ENCODE results near the gene TIMMDC1. TPM values are rescaled to one million over a fixed set of nuclear protein-coding genes. Genes with fewer than 3 reads are reported as not detected.
A peak's percentile ranks its signal among the peaks of the same experiment; 100 is the strongest.

TIMMDC1 gene
- total and polyA plus RNA-seq, 10 of the 15 experiments (the other 5 are each of a cell fraction or from before 2014, with no cell fraction given) = 55.9 to 146 (median 72.1) TPM

DNA sequence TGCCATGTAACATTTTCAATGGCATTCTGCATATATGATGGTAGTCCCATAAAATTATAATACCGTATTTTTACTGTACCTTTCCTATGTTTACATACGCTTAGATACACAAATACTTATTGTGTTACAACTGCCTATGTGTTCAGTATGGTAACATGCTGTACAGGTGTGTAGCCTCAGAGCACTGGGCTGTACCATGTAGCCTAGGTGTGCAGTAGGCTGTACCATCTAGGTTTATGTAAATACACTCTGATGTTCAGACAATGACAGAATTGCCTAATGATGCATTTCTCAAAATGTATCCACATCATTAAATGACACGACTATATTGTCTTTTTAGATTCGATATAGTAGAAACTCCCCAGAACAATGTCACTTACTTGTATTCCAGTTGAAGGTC is 38.4 kb downstream of the TIMMDC1 start (continued):
- TF ChIP-seq CREM (IDR thresholded peaks at IDR 0.05; ENCODE audit: low read depth) = no peak
- TF ChIP-seq, protein P1, sequence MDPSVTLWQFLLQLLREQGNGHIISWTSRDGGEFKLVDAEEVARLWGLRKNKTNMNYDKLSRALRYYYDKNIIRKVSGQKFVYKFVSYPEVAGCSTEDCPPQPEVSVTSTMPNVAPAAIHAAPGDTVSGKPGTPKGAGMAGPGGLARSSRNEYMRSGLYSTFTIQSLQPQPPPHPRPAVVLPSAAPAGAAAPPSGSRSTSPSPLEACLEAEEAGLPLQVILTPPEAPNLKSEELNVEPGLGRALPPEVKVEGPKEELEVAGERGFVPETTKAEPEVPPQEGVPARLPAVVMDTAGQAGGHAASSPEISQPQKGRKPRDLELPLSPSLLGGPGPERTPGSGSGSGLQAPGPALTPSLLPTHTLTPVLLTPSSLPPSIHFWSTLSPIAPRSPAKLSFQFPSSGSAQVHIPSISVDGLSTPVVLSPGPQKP (IDR thresholded peaks at IDR 0.05; ENCODE audit: low read depth, low read length) = no peak

DNA sequence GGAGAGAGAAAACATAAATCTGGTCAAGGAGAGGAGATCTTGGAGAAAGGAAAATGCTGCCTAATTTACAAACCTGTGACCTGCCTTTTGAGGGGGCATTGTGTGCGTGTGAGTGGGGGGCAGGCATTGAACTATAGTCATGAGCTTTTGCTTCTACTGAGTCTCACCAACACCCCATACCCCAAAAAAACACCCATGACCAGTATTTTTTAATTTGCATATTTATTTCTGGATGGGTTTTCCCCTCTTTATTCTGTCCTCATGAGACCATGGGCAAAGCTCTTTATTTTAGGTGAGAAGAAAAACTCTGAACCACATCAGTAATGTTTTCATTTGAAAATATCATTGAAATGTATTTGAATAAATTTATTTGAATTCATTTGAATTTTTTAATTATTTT is 40.4 kb downstream of the TIMMDC1 start:
- H3K4me3 ChIP-seq = no peak overlapping the region
- H2AFZ ChIP-seq (ENCODE audit: control insufficient read depth, low read depth, low read length) = no peak overlapping the region
- H3K4me2 ChIP-seq (ENCODE audit: control insufficient read depth, insufficient read depth) = peak overlapping the region; percentile 31
- 53% methylated on average over 1 of the region's 1 CpG for WGBS (ENCODE audit: insufficient coverage, insufficient replicate concordance, low lambda C conversion rate, missing lambda C conversion rate)
- no peak overlapping the region for H3K9ac ChIP-seq (ENCODE audit: control insufficient read depth, insufficient read depth, low read length)
- H3K27me3 ChIP-seq (replicated peaks in 1 of 2; ENCODE audit: control insufficient read depth in 2 of 2, insufficient read depth in 2 of 2, low read length in 1 of 2) = no peaks in the 10 kb centered on the region
- intact Hi-C loops (cut with micrococcal nuclease; ENCODE audit: unreplicated experiment) = no loop called here
- ChIA-PET CTCF (interaction anchor here (0.6 to 2.2 kb wide), 7 partner anchors 8 to 207 kb away, joined by 3 to 14 read pairs (median 6); partner anchors contain the start of gene CD80), POLR2A (interaction anchor here (1.1 kb wide), 2 partner anchors 12 to 138 kb away, joined by 3 read pairs; partner anchors contain the start of gene COX17), SMC1A (ENCODE audit: uncharacterized antibody, unreplicated experiment) (interaction anchor here (1.2 to 4.0 kb wide), 9 partner anchors 8 to 39 kb away, joined by 3 to 28 read pairs (median 7); partner anchors contain the start of gene CD80), RAD21 (ENCODE audit: unreplicated experiment) (interaction anchor here (0.8 to 6.0 kb wide), 5 partner anchors 15 to 61 kb away, joined by 3 to 27 read pairs (median 4); partner anchors contain the start of gene CD80)
- in situ Hi-C loops (cut with MboI) = no loop called here
- H4K20me1 ChIP-seq (ENCODE audit: control insufficient read depth, insufficient read depth) = no peaks in the 10 kb centered on the region
- H3K79me2 ChIP-seq (ENCODE audit: control insufficient read depth, insufficient read depth, low read length) = peaks cover 59% of the 10 kb centered on the region
- FAIRE-seq (no peak), ATAC-seq (peak; percentile 43), DNase-seq (ENCODE audit: low read depth, low spot score) (no peak)
- no TSS peak for BruUV-seq (replicated peaks)
- H3K36me3 ChIP-seq (ENCODE audit: control insufficient read depth in 2 of 2, insufficient read depth in 2 of 2, low read length in 1 of 2) = peaks cover 0 to 26% of the 10 kb centered on the region in 2 experiments
- H3K27ac ChIP-seq (ENCODE audit: control insufficient read depth, insufficient read depth) = peak overlapping the region; percentile 63; the same call in 1 of the 2 replicates
- no peaks in the 10 kb centered on the region for H3K9me3 ChIP-seq (replicated peaks; ENCODE audit: control insufficient read depth, insufficient read depth, low read length)
- H3K4me1 ChIP-seq (ENCODE audit: control insufficient read depth, insufficient read depth, low read length) = peaks cover 16% of the 10 kb centered on the region
- TF ChIP-seq TCF12 (IDR thresholded peaks at IDR 0.05; ENCODE audit: low read depth, low read length) (no peak), KDM1A (IDR thresholded peaks at IDR 0.05; ENCODE audit: borderline replicate concordance) (no peak), CHD1 (IDR thresholded peaks at IDR 0.05; ENCODE audit: low read depth, low read length) (no peak), SREBF2 (IDR thresholded peaks at IDR 0.05; ENCODE audit: low read length) (no peak), MXI1 (IDR thresholded peaks at IDR 0.05; ENCODE audit: low read depth, low read length) (no peak), POLR2AphosphoS2 (IDR thresholded peaks at IDR 0.05; ENCODE audit: low read depth, low read length) (no peak), NR2C1 (IDR thresholded peaks at IDR 0.05) (no peak), ZNF24 (IDR thresholded peaks at IDR 0.05) (no peak)
- TF ChIP-seq, protein P2, sequence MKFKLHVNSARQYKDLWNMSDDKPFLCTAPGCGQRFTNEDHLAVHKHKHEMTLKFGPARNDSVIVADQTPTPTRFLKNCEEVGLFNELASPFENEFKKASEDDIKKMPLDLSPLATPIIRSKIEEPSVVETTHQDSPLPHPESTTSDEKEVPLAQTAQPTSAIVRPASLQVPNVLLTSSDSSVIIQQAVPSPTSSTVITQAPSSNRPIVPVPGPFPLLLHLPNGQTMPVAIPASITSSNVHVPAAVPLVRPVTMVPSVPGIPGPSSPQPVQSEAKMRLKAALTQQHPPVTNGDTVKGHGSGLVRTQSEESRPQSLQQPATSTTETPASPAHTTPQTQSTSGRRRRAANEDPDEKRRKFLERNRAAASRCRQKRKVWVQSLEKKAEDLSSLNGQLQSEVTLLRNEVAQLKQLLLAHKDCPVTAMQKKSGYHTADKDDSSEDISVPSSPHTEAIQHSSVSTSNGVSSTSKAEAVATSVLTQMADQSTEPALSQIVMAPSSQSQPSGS (IDR thresholded peaks at IDR 0.05; ENCODE audit: low read length) = peak; percentile 16; the same call in 1 of the 2 replicates
- TF ChIP-seq, protein P3, sequence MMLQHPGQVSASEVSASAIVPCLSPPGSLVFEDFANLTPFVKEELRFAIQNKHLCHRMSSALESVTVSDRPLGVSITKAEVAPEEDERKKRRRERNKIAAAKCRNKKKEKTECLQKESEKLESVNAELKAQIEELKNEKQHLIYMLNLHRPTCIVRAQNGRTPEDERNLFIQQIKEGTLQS (IDR thresholded peaks at IDR 0.05; ENCODE audit: borderline replicate concordance, extremely low read depth, low read depth, low read length) = no peak
- TF ChIP-seq, protein P4, sequence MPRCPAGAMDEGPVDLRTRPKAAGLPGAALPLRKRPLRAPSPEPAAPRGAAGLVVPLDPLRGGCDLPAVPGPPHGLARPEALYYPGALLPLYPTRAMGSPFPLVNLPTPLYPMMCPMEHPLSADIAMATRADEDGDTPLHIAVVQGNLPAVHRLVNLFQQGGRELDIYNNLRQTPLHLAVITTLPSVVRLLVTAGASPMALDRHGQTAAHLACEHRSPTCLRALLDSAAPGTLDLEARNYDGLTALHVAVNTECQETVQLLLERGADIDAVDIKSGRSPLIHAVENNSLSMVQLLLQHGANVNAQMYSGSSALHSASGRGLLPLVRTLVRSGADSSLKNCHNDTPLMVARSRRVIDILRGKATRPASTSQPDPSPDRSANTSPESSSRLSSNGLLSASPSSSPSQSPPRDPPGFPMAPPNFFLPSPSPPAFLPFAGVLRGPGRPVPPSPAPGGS (IDR thresholded peaks at IDR 0.05; ENCODE audit: borderline replicate concordance, insufficient read depth, low read depth, low read length, poor library complexity, severe bottlenecking) = peak; percentile 41
- TF ChIP-seq, protein P5, sequence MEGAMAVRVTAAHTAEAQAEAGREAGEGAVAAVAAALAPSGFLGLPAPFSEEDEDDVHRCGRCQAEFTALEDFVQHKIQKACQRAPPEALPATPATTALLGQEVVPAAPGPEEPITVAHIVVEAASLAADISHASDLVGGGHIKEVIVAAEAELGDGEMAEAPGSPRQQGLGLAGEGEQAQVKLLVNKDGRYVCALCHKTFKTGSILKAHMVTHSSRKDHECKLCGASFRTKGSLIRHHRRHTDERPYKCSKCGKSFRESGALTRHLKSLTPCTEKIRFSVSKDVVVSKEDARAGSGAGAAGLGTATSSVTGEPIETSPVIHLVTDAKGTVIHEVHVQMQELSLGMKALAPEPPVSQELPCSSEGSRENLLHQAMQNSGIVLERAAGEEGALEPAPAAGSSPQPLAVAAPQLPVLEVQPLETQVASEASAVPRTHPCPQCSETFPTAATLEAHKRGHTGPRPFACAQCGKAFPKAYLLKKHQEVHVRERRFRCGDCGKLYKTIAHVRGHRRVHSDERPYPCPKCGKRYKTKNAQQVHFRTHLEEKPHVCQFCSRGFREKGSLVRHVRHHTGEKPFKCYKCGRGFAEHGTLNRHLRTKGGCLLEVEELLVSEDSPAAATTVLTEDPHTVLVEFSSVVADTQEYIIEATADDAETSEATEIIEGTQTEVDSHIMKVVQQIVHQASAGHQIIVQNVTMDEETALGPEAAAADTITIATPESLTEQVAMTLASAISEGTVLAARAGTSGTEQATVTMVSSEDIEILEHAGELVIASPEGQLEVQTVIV (IDR thresholded peaks at IDR 0.05; ENCODE audit: borderline replicate concordance, partially characterized antibody) = no peak

All from GM12878 (cell line).